Measurements from ENCODE around the gene PTDSS2.
"Not testable (repeated sequence)": the region's sequence is repeated elsewhere in the genome, so short reads cannot be mapped to it uniquely, and the experiment has no call there.

PTDSS2 gene

DNA sequence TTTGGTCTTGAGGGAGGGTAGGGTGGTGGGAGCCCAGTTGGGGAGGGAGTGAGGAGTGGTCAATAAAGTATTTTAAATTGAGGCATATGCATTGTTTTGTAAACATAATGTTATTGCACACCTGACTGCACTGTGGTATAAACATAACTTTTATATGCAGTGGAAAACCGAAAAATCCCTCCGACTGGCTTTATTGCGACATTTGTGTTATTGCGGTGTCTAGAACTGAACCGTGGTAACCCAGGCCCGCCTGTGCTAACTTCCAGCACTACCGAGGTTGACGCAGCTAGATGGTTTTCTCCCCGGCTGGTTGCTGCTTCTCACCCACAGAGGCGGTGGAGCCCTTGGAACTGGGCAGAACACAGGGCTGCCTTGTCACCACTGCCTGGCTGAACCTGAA, 64.5 kb downstream of the PTDSS2 start:
- ChIA-PET POLR2A (no interaction called here), CTCF (no interaction called here)
- TF ChIP-seq, protein P1, sequence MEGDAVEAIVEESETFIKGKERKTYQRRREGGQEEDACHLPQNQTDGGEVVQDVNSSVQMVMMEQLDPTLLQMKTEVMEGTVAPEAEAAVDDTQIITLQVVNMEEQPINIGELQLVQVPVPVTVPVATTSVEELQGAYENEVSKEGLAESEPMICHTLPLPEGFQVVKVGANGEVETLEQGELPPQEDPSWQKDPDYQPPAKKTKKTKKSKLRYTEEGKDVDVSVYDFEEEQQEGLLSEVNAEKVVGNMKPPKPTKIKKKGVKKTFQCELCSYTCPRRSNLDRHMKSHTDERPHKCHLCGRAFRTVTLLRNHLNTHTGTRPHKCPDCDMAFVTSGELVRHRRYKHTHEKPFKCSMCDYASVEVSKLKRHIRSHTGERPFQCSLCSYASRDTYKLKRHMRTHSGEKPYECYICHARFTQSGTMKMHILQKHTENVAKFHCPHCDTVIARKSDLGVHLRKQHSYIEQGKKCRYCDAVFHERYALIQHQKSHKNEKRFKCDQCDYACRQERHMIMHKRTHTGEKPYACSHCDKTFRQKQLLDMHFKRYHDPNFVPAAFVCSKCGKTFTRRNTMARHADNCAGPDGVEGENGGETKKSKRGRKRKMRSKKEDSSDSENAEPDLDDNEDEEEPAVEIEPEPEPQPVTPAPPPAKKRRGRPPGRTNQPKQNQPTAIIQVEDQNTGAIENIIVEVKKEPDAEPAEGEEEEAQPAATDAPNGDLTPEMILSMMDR (IDR thresholded peaks at IDR 0.05; ENCODE audit: insufficient read depth, low read length, missing control alignments), result no peak
- DNase-seq (ENCODE audit: low read depth, low spot score), result no peak
- no peak overlapping the region for H3K4me3 ChIP-seq (ENCODE audit: low read depth, low read length)

DNA sequence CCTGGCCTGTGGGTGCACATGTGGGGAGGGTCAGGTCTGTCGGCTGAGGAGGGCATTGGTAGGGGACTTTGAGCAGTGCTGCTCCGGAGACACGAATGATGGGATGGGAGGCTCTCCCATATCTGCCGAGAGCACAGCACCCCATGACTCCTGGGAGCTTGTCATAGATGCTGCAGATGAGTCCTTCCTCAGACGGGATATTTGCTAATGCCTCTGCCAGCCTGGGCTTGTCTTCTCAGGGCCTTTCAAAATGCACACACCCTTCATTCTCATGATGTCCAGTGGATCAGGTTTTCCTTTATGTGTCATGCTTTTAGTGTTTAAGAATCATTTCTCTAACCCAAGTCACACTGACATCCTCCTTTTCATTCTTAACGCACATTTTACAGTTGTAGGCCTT, 65.1 kb downstream of the PTDSS2 start:
- no peak overlapping the region for H3K4me3 ChIP-seq (ENCODE audit: low read depth, low read length)
- CTCF ChIA-PET, result interaction anchor here (1.8 kb wide), 1 partner anchor 66 kb away, joined by 5 read pairs; no protein-coding TSS in a partner anchor
- POLR2A ChIA-PET, result no interaction called here
- TF ChIP-seq, protein P1 (IDR thresholded peaks at IDR 0.05; ENCODE audit: insufficient read depth, low read length, missing control alignments), result no peak
- DNase-seq (ENCODE audit: low read depth, low spot score), result no peak

DNA sequence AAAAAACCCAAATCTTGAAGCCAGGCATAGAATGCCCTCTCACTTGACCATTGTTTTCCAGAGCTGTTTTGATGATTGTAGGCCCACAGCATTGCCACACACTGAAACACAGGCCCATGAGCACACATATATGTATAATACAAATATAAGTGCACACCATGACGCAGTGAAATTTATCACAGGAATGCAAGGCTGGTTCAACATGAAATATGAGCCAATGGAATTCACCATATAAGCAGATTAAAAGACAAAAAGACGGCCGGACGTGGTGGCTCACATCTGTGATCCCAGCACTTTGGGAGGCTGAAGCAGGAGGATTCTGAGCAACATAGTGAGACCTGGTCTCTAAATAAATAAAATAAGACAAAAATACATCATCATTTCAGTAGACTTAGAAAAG, 66.3 kb downstream of the PTDSS2 start:
- CTCF ChIA-PET, result interaction anchor here (1.5 to 1.8 kb wide), 2 partner anchors 18 to 68 kb away, joined by 4 to 5 read pairs; no protein-coding TSS in a partner anchor
- TF ChIP-seq, protein P1 (IDR thresholded peaks at IDR 0.05; ENCODE audit: insufficient read depth, low read length, missing control alignments), result no peak
- DNase-seq (ENCODE audit: low read depth, low spot score), result no peak
- no peak overlapping the region for H3K4me3 ChIP-seq (ENCODE audit: low read depth, low read length)
- POLR2A ChIA-PET, result no interaction called here

DNA sequence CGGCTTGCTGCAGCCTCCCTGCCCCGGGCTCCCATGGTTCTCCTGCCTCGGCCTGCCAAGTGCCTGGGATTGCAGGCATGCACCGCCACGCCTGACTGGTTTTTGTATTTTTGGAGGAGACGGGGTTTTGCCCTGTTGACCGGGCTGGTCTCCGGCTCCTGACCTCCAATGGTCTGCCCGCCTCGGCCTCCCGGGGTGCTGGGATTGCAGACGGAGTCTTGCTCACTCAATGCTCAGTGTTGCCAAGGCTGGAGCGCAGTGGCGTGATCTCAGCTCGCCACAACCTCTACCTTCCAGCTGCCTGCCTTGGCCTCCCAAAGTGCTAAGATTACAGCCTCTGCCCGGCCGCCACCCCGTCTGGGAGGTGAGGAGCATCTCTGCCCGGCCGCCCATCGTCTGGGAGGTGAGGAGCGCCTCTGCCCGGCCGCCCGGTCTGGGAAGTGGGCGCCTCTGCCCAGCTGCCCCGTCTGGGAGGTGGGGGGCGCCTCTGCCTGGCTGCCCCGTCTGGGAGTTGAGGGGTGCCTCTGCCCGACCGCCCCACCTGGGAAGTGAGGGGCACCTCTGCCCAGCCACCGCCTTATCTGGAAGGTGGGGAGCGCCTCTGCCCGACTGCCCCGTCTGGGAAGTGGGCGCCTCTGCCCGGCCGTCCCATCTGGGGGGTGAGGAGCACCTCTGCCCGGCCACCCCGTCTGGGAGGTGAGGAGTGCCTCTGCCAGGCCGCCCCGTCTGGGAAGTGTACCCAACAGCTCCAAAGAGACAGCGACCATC, 67.0 kb downstream of the PTDSS2 start:
- CTCF ChIA-PET, result interaction anchor here (1.1 to 1.8 kb wide), 4 partner anchors 13 to 207 kb away, joined by 3 to 5 read pairs (median 4); no protein-coding TSS in a partner anchor
- H3K4me3 ChIP-seq (ENCODE audit: low read depth, low read length); POLR2A ChIA-PET; DNase-seq (ENCODE audit: low read depth, low spot score): not testable (repeated sequence)

DNA sequence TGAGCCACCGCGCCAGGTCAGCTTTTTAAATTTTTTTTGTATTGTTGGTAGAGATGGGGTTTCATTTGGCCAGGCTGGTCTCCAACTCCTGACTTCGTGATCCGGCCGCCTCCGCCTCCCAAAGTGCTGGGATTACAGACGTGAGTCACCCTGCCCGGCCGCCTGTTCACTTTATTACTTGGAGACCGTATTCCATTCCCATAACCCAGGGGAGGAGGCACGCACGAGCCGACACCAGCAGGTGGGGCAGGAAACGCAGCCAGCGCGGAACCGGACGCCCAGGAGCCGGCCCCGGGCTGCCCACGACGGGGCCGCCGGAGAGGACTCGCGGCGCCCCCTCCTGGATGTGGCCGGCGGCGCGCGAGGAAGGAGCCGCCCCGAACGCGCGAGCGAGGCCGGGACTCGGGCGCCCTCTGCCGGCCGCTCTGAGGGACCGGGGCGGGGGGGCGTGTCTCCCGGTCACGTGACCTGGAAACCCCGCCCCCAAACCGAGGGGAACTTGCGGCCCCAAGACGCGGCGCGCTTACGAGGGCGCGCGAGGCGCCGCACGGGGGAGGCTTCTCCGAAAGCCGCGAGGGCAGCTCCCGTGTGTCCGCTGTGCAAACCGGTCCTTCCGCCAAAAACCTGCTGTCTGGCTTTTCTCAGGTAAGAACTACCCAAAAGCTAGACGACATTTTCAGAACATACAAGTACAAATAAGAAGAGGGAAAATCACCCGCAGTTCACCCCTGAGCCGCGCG, 68.6 kb downstream of the PTDSS2 start:
- POLR2A ChIA-PET, result interaction anchor here (1.2 kb wide), 1 partner anchor 12 kb away, joined by 3 read pairs; no protein-coding TSS in a partner anchor
- CTCF ChIA-PET, result interaction anchor here (0.6 to 2.0 kb wide), 30 partner anchors 9 to 321 kb away, joined by 3 to 57 read pairs (median 3); partner anchors contain the start of genes HRAS and IFITM2
- TF ChIP-seq, protein P1 (IDR thresholded peaks at IDR 0.05; ENCODE audit: insufficient read depth, low read length, missing control alignments), result peak; percentile 87
- H3K4me3 ChIP-seq (ENCODE audit: low read depth, low read length), result peak overlapping the region; percentile 49
- DNase-seq (ENCODE audit: low read depth, low spot score), result peak; percentile 65

DNA sequence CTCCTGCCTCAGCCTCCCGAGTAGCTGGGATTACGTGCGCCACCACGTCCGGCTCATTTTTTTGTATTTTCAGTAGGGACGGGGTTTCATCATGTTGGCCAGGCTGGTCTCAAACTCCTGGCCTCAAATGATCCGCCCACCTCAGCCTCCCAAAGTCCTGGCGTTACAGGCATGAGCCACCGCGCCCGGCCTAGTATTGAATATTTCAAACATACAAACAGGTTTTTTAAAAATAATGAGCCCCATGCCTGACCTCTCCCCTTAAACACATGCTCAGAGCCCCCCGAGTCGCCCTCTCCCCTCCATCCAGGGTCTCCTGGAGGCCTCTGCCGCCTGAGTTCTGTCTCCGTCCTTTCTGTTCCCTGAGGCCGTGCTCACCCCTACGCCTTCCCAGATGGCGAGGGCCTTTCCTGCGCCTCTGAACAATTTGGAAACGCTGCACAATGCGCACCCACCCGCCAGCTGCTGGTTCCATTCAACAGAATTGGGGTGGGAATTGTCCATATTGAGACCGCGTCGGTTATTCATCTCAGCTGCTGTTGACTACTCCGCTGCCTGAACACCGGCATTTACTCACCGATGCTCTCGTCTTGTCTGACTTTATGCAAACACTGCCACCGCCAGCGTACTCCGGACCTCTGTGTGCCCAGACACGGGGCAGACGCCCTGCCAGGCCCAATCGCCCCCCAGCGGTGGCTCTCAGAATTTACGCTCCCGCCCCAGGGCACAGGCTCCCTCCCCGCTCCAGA, 70.5 kb downstream of the PTDSS2 start:
- no peak overlapping the region for H3K4me3 ChIP-seq (ENCODE audit: low read depth, low read length)
- POLR2A ChIA-PET, result no interaction called here
- DNase-seq (ENCODE audit: low read depth, low spot score), result no peak
- CTCF ChIA-PET, result no interaction called here
- TF ChIP-seq, protein P1 (IDR thresholded peaks at IDR 0.05; ENCODE audit: insufficient read depth, low read length, missing control alignments), result no peak

Measured in AG04449 (cell line).